Activated naive CD8-positive, alpha-beta T cell (primary cell): ENCODE data around the gene MAMLD1.
A peak's percentile ranks its signal among the peaks of the same experiment; 100 is the strongest.
"Not testable (repeated sequence)": the region's sequence is repeated elsewhere in the genome, so short reads cannot be mapped to it uniquely, and the experiment has no call there.

Experiments used
- H3K27ac Mint-ChIP-seq: one replicate; pipeline ENCODE4 v1.8.0; 2021; ENCODE audit warnings: mixed read lengths
- H3K27me3 Mint-ChIP-seq: one replicate; pipeline ENCODE4 v1.8.0; 2021; ENCODE audit warnings: mixed read lengths
- H3K36me3 Mint-ChIP-seq: one replicate; pipeline ENCODE4 v1.8.0; 2021; ENCODE audit warnings: mixed read lengths
- H3K4me1 Mint-ChIP-seq: one replicate; pipeline ENCODE4 v1.8.0; 2021; ENCODE audit warnings: low read depth, mixed read lengths
- H3K4me3 Mint-ChIP-seq: one replicate; pipeline ENCODE4 v1.8.0; 2021; ENCODE audit warnings: mild to moderate bottlenecking, mixed read lengths
- H3K9me3 Mint-ChIP-seq: one replicate; pipeline ENCODE4 v1.8.0; 2021; ENCODE audit warnings: low read depth, mixed read lengths

The MAMLD1 gene

GRCh38 chrX:150338615-150339014 lies 24.5 kb upstream of the MAMLD1 start:
- no peaks in the 10 kb centered on the region for H3K9me3 Mint-ChIP-seq
- H3K36me3 Mint-ChIP-seq = no peaks in the 10 kb centered on the region
- no peak overlapping the region for H3K27ac Mint-ChIP-seq
- H3K27me3 Mint-ChIP-seq = no peaks in the 10 kb centered on the region
- H3K4me1 Mint-ChIP-seq = no peaks in the 10 kb centered on the region
- H3K4me3 Mint-ChIP-seq = no peak overlapping the region

DNA sequence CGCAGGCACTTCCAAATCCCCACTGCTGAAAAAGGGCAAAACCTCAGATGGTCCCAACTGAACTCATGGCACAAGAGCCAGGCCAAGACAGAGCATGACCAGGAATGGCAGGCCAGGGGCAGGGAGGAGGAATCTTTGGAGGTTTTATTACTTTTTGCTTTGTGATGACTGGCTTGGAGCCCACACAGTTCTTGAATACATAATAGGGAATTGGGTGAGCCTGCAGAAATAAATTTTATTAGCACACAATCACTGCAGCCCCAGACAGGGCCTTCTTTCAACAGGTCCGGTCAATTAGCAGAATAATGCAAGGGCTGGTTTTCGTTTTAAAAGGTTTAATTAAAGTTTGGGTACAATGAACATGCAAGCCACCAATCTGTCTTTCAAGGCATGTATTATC lies 23.4 kb upstream of the MAMLD1 start:
- no peaks in the 10 kb centered on the region for H3K27me3 Mint-ChIP-seq

GRCh38 chrX:150340326-150340725 lies 22.8 kb upstream of the MAMLD1 start:
- H3K27ac Mint-ChIP-seq, H3K4me3 Mint-ChIP-seq, H3K27me3 Mint-ChIP-seq, H3K9me3 Mint-ChIP-seq, H3K4me1 Mint-ChIP-seq, H3K36me3 Mint-ChIP-seq: not testable (repeated sequence)

More for the DNA sequence above, 23.4 kb upstream of the MAMLD1 start:
- Mint-ChIP-seq H3K4me1 (no peaks in the 10 kb centered on the region), H3K9me3 (no peaks in the 10 kb centered on the region), H3K4me3 (no peak overlapping the region), H3K36me3 (no peaks in the 10 kb centered on the region), H3K27ac (no peak overlapping the region)

DNA sequence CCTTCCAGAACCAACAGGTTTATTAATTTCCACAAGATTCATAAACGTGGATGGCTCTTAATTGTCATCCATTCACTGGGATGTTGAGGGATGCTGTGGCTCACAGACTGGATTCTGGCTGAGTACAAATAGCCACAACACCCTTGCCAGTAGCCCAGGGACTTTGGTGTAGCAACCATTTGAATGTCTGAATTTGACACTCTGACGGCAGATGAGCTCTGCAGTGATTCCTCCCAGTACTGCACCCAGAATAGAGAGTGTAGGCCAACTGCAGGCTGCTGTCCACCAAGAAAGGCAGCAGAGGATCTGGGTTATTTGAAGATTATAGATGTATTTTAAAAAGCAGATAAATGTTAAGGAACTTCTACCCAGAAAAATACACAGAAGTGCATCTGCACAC lies 15.6 kb upstream of the MAMLD1 start:
- H3K9me3 Mint-ChIP-seq = no peaks in the 10 kb centered on the region
- H3K27me3 Mint-ChIP-seq = peaks cover 2% of the 10 kb centered on the region
- H3K27ac Mint-ChIP-seq = no peak overlapping the region
- H3K4me3 Mint-ChIP-seq = no peak overlapping the region
- no peaks in the 10 kb centered on the region for H3K36me3 Mint-ChIP-seq
- no peaks in the 10 kb centered on the region for H3K4me1 Mint-ChIP-seq

DNA sequence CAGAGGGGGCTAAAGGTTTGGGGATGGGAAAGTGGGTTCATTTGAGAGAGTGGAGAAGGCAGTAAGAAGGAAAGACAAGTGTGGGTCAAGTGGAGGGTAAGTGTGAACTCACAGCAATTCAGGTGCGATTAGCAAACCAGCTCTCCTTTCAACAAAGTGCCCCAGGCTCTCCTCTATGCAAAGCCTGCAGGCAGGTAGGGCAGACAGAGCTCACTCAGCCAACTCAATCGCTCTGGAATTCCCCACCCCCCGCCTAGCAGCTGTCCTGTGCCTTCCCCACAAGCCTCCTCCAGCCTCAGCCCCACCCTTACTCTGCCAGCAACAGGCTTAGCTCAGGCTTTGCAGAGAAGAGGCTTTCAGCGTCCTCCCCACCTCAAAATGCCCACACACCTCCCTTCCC lies 14.8 kb upstream of the MAMLD1 start:
- Mint-ChIP-seq H3K27ac (no peak overlapping the region), H3K9me3 (no peaks in the 10 kb centered on the region), H3K27me3 (peaks cover 2% of the 10 kb centered on the region), H3K36me3 (no peaks in the 10 kb centered on the region), H3K4me3 (no peak overlapping the region), H3K4me1 (no peaks in the 10 kb centered on the region)

DNA sequence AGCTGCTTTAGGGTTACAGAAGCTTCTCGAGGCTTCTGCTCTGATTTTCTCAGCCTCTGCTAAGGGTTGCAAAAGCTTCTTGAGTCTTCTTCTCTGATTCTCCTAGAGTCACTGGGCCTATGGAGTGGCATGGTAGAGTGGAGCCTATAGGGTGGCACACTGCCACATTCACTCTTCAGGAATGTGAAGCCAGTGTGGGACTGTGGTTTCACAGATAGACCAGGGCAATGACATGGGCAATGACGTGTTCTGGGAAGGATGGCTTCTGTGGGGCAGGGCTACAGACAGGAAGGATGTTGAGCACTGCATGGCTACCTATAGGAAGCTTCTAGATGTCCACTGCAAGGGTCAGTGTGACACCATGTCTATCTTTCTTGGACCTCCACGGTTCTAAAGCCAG lies 11.0 kb upstream of the MAMLD1 start:
- Mint-ChIP-seq H3K4me1 (no peaks in the 10 kb centered on the region), H3K9me3 (no peaks in the 10 kb centered on the region), H3K27ac (no peak overlapping the region), H3K4me3 (no peak overlapping the region), H3K36me3 (no peaks in the 10 kb centered on the region), H3K27me3 (peaks cover 2% of the 10 kb centered on the region)

DNA sequence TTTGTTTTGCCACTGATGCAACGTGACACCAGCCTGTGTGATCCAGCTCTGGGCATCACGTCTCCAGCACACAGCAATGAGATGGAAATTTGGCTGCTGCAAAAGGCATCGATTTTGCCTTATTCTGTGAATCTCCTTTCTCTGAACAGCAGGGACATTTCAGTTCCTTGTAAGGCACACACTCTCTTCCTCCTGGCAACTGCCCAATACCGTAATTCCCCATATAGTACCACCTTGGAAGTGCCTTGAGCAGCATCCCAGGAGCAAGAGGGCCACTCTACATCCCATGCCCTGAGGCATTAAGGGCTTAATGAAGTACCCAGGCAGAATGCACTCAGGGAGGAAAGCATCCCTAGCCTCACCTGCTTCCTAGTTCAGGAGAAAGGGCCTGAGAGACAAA lies 10.5 kb upstream of the MAMLD1 start:
- no peak overlapping the region for H3K4me3 Mint-ChIP-seq
- no peak overlapping the region for H3K27ac Mint-ChIP-seq
- H3K4me1 Mint-ChIP-seq = no peaks in the 10 kb centered on the region
- H3K9me3 Mint-ChIP-seq = no peaks in the 10 kb centered on the region
- H3K27me3 Mint-ChIP-seq = peaks cover 2% of the 10 kb centered on the region
- H3K36me3 Mint-ChIP-seq = no peaks in the 10 kb centered on the region

DNA sequence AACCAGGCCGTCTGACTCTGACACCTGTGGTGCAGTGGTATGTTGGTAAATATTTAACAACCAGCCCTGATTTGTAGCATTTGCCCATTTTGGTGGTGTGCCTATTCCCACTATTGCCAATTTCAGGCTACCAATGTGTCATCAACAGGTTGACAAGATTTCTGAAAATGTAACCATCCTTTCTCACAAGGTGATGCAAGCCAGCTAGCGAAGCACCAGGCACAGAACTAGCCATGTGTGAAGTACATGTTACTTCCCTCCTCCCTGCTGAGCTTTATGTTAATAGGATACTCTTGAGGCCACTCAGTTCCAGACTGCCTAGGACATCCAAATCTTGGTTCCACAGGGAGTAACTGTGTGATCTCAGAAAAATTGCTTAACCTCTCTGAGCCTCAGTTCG lies 7.2 kb upstream of the MAMLD1 start:
- Mint-ChIP-seq H3K36me3 (no peaks in the 10 kb centered on the region), H3K27me3 (peaks cover 7% of the 10 kb centered on the region), H3K4me1 (peaks cover under 1% of the 10 kb centered on the region), H3K4me3 (no peak overlapping the region), H3K9me3 (no peaks in the 10 kb centered on the region), H3K27ac (no peak overlapping the region)

DNA sequence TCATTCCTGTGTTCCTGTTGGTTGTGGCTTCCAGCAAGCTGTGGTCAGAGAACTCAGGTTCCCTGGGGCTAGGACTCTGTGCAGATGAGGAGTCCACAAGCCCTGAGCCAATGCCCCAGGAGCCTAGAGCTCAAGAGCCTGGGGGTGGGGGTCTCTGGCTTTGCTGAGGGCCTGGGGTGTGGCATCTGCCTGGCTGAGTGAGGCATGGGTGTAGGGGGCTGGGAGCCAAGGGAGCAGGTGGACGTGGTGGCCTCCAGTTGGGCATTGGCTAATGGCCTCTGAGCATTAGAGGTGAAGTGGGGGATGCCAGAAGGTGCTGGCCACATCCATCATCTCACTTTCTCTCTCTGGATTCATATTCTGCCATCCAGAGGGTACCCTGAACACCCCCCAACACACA lies 5.3 kb upstream of the MAMLD1 start:
- Mint-ChIP-seq H3K27ac (no peak overlapping the region), H3K36me3 (no peaks in the 10 kb centered on the region), H3K9me3 (no peaks in the 10 kb centered on the region), H3K4me1 (peaks cover 7% of the 10 kb centered on the region), H3K27me3 (peaks cover 7% of the 10 kb centered on the region), H3K4me3 (no peak overlapping the region)

DNA sequence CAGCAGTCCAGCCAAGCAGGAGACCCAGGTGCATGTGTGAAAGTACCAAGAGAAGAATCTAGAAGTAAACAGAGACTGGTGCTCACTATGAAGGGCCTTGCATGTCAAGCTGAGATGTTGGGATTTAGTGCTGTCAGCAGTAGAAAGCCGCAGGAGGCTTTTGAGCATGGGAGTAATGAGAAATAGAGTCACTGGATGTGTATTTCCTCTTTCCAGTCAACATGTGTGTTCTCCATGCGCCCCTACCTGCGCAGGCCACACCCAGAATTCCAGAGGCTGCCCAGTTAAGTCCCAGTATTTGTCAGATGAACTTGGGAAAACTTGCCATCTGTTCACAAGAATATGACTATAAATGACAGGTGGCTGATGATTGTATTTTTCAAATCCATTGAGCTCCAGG lies 4.5 kb upstream of the MAMLD1 start:
- Mint-ChIP-seq H3K27ac (no peak overlapping the region), H3K9me3 (no peaks in the 10 kb centered on the region), H3K36me3 (no peaks in the 10 kb centered on the region), H3K27me3 (peaks cover 7% of the 10 kb centered on the region), H3K4me1 (peaks cover 7% of the 10 kb centered on the region), H3K4me3 (no peak overlapping the region)

DNA sequence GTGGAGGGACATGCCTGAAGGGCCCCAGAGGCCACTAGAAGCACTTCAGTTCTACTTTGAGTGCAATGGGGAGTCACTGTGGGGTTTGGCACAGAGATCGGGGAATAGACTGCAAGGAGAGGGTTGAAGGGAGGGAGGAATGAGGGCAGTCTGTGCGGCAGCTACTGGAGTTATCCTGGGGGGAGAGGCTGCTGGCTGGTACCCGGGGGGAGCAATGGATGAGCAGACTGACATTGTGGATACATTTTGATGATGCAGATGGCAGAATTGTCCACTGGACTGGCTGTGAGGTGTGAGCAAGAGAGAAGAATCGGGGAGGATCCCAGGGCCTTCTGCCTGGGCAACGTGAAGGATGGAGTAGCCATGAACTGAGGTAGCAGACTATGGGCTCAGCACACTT lies 2.8 kb upstream of the MAMLD1 start:
- H3K4me1 Mint-ChIP-seq = peaks cover 7% of the 10 kb centered on the region
- no peak overlapping the region for H3K27ac Mint-ChIP-seq
- H3K4me3 Mint-ChIP-seq = peak overlapping the region; percentile 87
- H3K27me3 Mint-ChIP-seq = peaks cover 7% of the 10 kb centered on the region
- no peaks in the 10 kb centered on the region for H3K36me3 Mint-ChIP-seq
- no peaks in the 10 kb centered on the region for H3K9me3 Mint-ChIP-seq

GRCh38 chrX:150361070-150361776 lies 1.9 kb upstream of the MAMLD1 start:
- Mint-ChIP-seq H3K9me3 (no peaks in the 10 kb centered on the region), H3K4me3 (peak overlapping the region; percentile 87), H3K36me3 (no peaks in the 10 kb centered on the region), H3K27ac (no peak overlapping the region), H3K4me1 (peaks cover 11% of the 10 kb centered on the region), H3K27me3 (peaks cover 7% of the 10 kb centered on the region)

- no peak overlapping the region for H3K27ac Mint-ChIP-seq
- H3K9me3 Mint-ChIP-seq = no peaks in the 10 kb centered on the region
- H3K4me1 Mint-ChIP-seq = peaks cover 18% of the 10 kb centered on the region
- no peaks in the 10 kb centered on the region for H3K36me3 Mint-ChIP-seq
- H3K27me3 Mint-ChIP-seq = peaks cover 7% of the 10 kb centered on the region
- H3K4me3 Mint-ChIP-seq = peak overlapping the region; percentile 87
Observed at GRCh38 chrX:150361777-150362351, 1.3 kb upstream of the MAMLD1 start.

DNA sequence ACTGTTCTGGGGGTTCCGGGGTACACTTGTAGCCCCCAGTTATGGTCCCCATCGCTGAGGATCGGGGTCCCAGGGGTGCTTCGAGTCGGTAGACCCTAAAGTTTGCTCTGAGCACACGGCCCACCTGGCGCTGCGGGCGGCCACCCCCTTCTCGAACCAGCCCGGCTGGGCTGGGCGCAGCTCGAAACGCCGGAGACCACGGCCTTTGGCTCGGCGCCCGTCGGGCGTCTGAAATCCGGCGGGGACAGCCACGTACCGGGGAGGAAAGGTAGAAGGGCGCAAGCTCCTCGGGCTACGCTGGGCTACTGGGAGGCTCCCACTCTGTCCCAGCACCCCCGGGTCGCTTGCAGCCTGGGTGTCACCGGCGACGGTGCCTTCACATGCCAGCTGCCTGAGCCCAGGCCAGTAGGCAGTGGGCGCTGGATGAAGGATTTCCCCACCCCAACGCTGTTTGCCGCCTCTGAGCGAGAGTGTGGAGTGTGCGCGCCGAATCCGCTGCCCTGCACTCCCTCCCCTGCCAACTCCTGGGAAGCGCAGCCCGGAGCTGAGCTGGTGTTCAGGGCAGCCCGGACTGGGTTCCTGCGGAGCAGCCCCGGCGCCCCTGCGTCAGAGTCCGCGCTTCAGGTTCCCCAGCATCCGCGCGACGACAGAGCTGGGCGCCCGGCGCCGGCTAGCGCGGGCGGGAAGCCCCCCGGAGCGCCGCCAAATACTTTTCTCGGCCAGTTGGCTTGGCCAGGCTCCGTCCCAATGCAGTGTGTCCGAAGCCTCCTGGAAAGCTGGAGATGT lies 637 bp downstream of the MAMLD1 start:
- peaks cover 7% of the 10 kb centered on the region for H3K27me3 Mint-ChIP-seq
- no peaks in the 10 kb centered on the region for H3K36me3 Mint-ChIP-seq
- H3K9me3 Mint-ChIP-seq = no peaks in the 10 kb centered on the region
- peak overlapping the region; percentile 67 for H3K4me3 Mint-ChIP-seq
- H3K4me1 Mint-ChIP-seq = peaks cover 19% of the 10 kb centered on the region
- no peak overlapping the region for H3K27ac Mint-ChIP-seq

DNA sequence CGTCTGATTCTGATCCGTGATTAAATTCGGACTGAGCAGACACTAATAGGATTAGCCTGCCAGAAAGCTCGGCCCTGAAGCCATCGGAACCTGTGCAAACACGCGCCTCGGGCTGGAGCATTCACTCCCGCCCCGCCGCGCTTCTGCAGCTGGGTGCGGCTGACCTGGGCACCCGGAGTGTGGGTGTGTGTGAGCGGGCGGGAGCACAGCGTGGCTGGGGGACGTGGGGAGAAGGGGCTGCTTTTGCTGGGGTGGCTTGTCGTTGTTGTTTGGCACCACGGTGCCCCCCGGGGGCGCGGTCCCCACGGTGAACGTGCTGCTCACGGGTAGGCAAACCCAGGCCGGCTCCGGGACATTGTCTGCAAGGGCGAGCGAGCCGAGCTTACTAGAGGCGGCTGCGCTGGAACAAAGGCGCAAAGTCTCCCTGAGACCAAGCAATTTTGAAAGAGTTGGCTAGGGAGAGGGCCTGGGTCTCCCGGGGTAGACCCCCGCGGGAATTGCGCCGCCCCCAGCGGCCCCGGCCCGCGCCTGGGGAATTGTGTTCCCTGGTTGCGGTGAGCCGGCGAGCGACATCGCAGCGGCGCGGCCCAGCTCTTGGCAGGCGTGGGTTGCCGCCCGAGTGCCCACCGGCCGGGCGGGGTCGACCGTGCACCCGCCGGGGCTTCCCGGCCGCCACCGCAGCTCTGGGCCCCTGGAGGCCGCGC lies 1.4 kb downstream of the MAMLD1 start:
- Mint-ChIP-seq H3K27ac (no peak overlapping the region), H3K27me3 (peaks cover 7% of the 10 kb centered on the region), H3K9me3 (no peaks in the 10 kb centered on the region)

More for the DNA sequence above, 1.4 kb downstream of the MAMLD1 start:
- Mint-ChIP-seq H3K4me3 (peak overlapping the region; percentile 67), H3K36me3 (no peaks in the 10 kb centered on the region), H3K4me1 (peaks cover 19% of the 10 kb centered on the region)
